GM18519 (cell line): ENCODE results near the gene TMC1.
"Not testable (repeated sequence)": the region's sequence is repeated elsewhere in the genome, so short reads cannot be mapped to it uniquely, and the experiment has no call there.

ENCODE experiments used
- ATAC-seq: cut with Tn5 transposase; IDR thresholded peaks from one replicate; pipeline ENCODE4 v1.9.1; 2021; ENCODE audit warnings: mild to moderate bottlenecking, moderate library complexity; ENCODE audit not compliant: unreplicated experiment, low FRiP score

The TMC1 gene

DNA sequence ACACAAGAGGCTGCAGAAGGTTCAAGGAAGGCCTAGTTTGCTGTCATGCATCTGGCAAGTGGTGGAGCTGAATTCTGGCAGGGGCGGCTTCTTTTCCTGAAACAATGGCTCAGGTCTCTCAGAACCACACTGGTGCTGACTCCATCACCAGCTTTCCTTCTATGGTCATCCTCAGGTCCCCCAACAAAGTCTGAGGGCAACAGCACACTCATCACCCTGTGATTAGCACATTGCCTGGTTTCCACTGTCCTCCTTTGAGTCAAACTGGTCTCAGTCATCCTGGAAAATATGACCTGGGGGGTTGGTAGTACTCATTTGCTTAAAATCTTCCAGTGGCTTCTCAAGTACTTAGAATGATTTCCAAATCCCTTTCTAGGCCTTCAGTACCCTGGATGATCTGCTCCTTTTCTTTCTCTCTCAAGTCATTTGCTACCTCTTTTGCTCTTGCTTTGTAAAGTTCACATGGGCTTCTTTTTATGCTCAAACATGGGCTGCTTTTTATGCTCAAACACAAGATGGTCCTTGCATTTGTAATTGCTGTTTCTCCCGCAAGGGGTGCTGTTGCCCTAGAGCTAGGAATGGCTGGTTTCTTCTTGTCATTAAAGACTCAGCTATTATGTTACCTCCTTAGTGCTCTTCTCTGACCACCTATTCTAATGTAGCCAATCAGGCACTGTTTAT, 286.5 kb downstream of the TMC1 start:
- ATAC-seq, result peak; percentile 51

DNA sequence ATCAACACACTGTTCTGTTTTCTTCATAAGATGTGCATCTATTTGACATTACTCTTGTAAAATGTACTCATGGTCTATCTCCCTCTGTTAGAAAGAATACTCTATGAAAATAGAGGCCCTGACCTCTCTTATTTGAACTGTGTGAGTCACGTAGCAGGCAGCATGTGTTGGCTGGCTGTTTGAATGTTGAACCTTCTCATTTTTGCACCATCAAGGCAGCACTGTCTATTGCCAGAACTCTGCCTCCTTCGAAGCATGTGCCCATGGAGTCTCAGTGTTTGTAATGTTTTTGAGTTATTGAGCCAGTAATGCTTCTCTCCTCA, 287.0 kb downstream of the TMC1 start:
- ATAC-seq, result no peak

GRCh38 chr9:72809586-72809985, 288.2 kb downstream of the TMC1 start:
- ATAC-seq, result no peak

GRCh38 chr9:72812559-72813111, 291.2 kb downstream of the TMC1 start:
- ATAC-seq, result no peak

DNA sequence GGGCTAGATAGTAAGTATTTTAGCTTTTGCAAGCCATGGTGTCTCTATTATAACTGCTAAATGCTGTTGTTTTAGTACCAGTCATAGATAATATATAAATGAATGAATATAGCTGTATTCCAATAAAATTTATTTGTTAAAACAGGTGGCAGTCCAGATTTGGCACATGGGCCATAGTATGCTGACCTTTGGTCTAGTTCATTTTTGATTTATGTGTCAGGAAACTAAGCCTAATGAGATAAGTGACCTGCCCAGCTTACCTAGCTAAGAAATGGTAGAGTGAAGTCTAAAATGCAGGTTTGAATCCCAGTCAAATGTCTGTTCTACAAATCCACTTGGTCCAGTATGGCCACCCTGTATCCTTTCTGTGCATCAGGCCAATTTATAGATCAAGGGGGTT, 292.1 kb downstream of the TMC1 start:
- no peak for ATAC-seq

- no peak for ATAC-seq
Observed at GRCh38 chr9:72814083-72814597, 292.7 kb downstream of the TMC1 start.

- ATAC-seq, result no peak
Observed at GRCh38 chr9:72816666-72817065, 295.3 kb downstream of the TMC1 start.

- no peak for ATAC-seq
Observed at GRCh38 chr9:72817413-72817812, 296.0 kb downstream of the TMC1 start.

- ATAC-seq, result no peak
Observed at GRCh38 chr9:72818385-72818784, 297.0 kb downstream of the TMC1 start.

GRCh38 chr9:72823971-72824370, 302.6 kb downstream of the TMC1 start:
- no peak for ATAC-seq

DNA sequence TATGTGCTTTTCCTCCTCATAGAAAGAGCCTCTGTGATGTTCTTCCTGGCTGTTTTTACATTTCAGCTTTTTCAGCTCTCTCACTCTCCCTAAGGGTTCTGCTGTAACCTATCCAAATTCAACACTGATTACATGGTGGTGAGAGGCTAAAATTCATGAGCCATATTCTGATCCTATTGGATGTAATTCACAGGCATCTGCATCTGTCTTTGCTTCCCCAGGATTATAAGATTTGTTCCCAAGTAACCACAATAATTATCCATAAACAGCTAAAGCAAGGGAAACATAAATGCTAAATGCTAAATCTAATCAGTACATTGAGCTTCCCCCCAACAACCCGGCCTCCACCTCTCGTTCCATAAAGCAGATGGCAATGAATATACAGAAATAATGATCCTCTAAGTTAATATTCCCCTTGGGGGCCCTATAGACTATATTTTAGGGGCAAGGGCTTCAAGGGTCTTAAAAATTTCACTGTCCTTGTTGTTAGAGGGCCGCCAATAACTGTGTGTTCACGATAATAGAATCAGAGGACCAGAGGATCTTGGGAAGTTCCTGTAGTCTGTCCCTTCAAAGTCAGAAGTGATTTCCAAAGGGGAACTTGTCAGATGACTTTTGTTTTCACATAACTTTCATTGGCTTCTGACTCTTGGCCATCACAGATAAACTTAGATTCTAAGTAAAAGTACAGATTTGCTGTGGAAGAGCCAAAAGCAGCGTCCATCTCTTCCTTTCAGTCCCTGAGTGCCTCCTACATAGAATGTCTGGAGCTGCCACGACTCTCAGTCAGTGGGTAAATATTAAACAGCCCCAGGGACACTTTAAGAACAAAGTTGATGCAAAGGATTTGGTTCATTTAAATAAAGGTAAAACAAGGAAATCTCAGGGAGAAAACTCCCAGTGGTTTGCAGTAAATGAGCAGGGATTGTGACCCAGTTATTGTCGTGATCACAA, 305.9 kb downstream of the TMC1 start:
- ATAC-seq, result no peak

GRCh38 chr9:72827950-72828731, 306.7 kb downstream of the TMC1 start:
- ATAC-seq, result no peak

DNA sequence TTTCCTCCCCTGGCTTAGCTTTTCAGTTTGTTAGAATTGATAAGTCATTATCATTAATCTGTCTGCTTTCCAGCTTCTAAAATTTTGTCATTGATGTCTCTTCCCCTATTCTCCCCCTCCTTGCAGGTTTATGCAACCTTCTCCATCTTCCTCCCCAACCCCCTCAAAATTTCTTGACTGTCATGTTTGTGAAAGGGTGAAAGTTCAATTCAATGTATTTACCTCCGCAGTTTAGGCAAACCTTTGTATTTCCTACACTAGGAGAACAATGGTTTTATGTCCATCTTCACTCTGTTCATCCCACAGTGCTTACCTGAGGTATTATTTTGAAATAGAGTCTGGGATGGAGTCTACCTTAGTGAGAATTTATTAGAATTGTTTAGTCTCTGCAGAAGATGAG, 313.6 kb downstream of the TMC1 start:
- no peak for ATAC-seq

DNA sequence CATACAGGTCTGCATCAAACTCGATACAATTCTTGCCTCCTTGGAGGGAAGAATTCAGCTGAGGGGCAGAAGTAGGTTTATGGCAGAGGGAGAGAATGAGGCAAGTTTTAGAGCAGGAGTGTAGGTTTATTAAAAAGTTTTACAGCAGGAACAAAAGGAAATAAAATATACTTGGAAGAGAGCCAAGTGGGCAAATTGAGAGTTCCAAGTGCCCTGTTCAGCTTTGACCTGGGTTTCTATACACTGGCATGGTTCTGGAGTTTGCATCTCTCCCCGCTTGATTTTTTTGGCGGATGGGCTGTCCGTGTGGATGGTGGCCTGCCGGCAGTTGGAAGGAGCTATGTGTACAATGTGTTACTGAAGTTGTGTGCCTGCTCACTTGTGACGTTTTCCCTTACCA, 315.4 kb downstream of the TMC1 start:
- ATAC-seq, result no peak

- no peak for ATAC-seq
Observed at GRCh38 chr9:72839085-72839484, 317.7 kb downstream of the TMC1 start.

GRCh38 chr9:72843520-72844439, 322.4 kb downstream of the TMC1 start:
- ATAC-seq, result no peak

- no peak for ATAC-seq
Observed at GRCh38 chr9:72844440-72844768, 323.0 kb downstream of the TMC1 start.

- not testable (repeated sequence) for ATAC-seq
Observed at GRCh38 chr9:72845052-72845451, 323.6 kb downstream of the TMC1 start.

GRCh38 chr9:72850209-72850608, 328.8 kb downstream of the TMC1 start:
- not testable (repeated sequence) for ATAC-seq

DNA sequence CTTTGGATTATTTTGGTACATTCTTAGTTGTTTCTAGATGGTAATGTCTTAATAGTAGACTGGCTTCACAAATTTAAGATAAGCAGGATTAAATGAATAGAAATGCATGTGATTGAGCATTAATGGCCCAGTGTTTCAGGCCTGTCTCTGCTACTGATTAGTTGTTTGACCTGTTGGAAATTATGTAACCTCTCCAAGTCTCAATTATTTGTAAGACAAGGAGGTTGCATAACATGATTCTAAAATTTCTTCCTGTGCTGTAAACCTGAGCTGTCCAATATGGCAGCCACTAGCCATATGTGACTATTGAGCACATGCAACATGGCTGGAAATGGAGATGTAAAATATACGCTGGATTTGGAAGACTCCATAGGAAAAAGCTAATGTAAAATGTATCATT, 333.9 kb downstream of the TMC1 start:
- no peak for ATAC-seq
